WTC11 (cell line): ENCODE results near the gene RPL13. TPM values are rescaled to one million over a fixed set of nuclear protein-coding genes. Genes with fewer than 3 reads are reported as not detected.

Source experiments
- ATAC-seq: fragments of 200-7000 bp; cut with Tn5 transposase; 2 replicates; pipeline ENCODE4 v1.10.0; 2021; ENCODE audit warnings: mild to moderate bottlenecking, moderate library complexity
- CTCF ChIA-PET: fragments of 300-600 bp; sonication (Branson Sonifier 250); formaldehyde crosslinking; loops from one replicate; lab custom pipeline; 2021; ENCODE audit warnings: antibody characterized with exemption; lab: Charles Lee
- POLR2A ChIA-PET: fragments of 350-600 bp; sonication (Branson Sonifier 250); formaldehyde crosslinking; loops from one replicate; lab custom pipeline; 2021; ENCODE audit warnings: antibody characterized with exemption; lab: Charles Lee
- DNase-seq: peaks from one replicate; pipeline ENCODE4 v3.0.0; 2021; ENCODE audit warnings: low spot score
- H3K27ac Mint-ChIP-seq: 2 replicates; pipeline ENCODE4 v1.8.0; 2021; ENCODE audit warnings: mixed read lengths
- H3K27me3 Mint-ChIP-seq: 2 replicates; pipeline ENCODE4 v1.8.0; 2021; ENCODE audit warnings: low read depth, mild to moderate bottlenecking, moderate library complexity, mixed read lengths
- H3K36me3 Mint-ChIP-seq: 2 replicates; pipeline ENCODE4 v1.8.0; 2021; ENCODE audit warnings: mixed read lengths
- H3K4me1 Mint-ChIP-seq: 2 replicates; pipeline ENCODE4 v1.8.0; 2022; ENCODE audit warnings: mixed read lengths
- H3K4me3 Mint-ChIP-seq: 2 replicates; pipeline ENCODE4 v1.8.0; 2021; ENCODE audit warnings: mild to moderate bottlenecking, moderate library complexity, mixed read lengths
- H3K9me3 Mint-ChIP-seq: 2 replicates; pipeline ENCODE4 v1.8.0; 2021; ENCODE audit warnings: mixed read lengths
- ARID4B ChIP-seq: sonication (generic); formaldehyde crosslinking; IDR thresholded peaks from 2 replicates; pipeline ENCODE4 v1.8.0; 2023; ENCODE audit warnings: missing genetic modification reagents, mild to moderate bottlenecking, borderline replicate concordance
- ATF6 ChIP-seq: sonication (generic); formaldehyde crosslinking; IDR thresholded peaks from 2 replicates; pipeline ENCODE4 v1.8.1; 2023; ENCODE audit warnings: mild to moderate bottlenecking, missing genetic modification reagents
- CREB1 ChIP-seq: sonication (generic); formaldehyde crosslinking; IDR thresholded peaks from 2 replicates; pipeline ENCODE4 v1.8.0; 2023; ENCODE audit warnings: mild to moderate bottlenecking, missing genetic modification reagents
- E2F4 ChIP-seq: sonication (generic); formaldehyde crosslinking; IDR thresholded peaks from 2 replicates; pipeline ENCODE4 v1.8.1; 2022; ENCODE audit warnings: low read depth, mild to moderate bottlenecking, moderate library complexity, missing genetic modification reagents, borderline replicate concordance
- HMGXB4 ChIP-seq: sonication (generic); formaldehyde crosslinking; IDR thresholded peaks from 2 replicates; pipeline ENCODE4 v1.8.1; 2023; ENCODE audit warnings: mild to moderate bottlenecking, moderate library complexity, missing genetic modification reagents
- IRF2 ChIP-seq: sonication (generic); formaldehyde crosslinking; IDR thresholded peaks from 2 replicates; pipeline ENCODE4 v1.8.0; 2022; ENCODE audit warnings: low read depth, missing genetic modification reagents, borderline replicate concordance
- MXD4 ChIP-seq: fragments of 250-450 bp; sonication (Bioruptor Pico); IDR thresholded peaks from 2 replicates; pipeline ENCODE4 v1.8.0; 2021; ENCODE audit warnings: mild to moderate bottlenecking, moderate library complexity, borderline replicate concordance
- NFATC4 ChIP-seq: fragments of 250-450 bp; sonication (Bioruptor Pico); IDR thresholded peaks from 2 replicates; pipeline ENCODE4 v1.9.0; 2021; ENCODE audit warnings: mild to moderate bottlenecking
- NR1H2 ChIP-seq: sonication (generic); formaldehyde crosslinking; IDR thresholded peaks from 2 replicates; pipeline ENCODE4 v1.9.0; 2021; ENCODE audit warnings: mild to moderate bottlenecking, moderate library complexity, missing genetic modification reagents
- PRDM15 ChIP-seq: sonication (generic); formaldehyde crosslinking; IDR thresholded peaks from 2 replicates; pipeline ENCODE4 v1.8.0; 2022; ENCODE audit warnings: missing genetic modification reagents
- STAT6 ChIP-seq: sonication (generic); formaldehyde crosslinking; conservative IDR thresholded peaks from 2 replicates; pipeline ENCODE4 v1.8.1; 2023; ENCODE audit warnings: mild to moderate bottlenecking, low read depth, missing genetic modification reagents, moderate library complexity
- USF1 ChIP-seq: sonication (generic); formaldehyde crosslinking; IDR thresholded peaks from 2 replicates; pipeline ENCODE4 v1.8.0; 2022; ENCODE audit warnings: mild to moderate bottlenecking, missing genetic modification reagents
- ZMAT4 ChIP-seq: fragments of 250-450 bp; sonication (Bioruptor Pico); IDR thresholded peaks from 2 replicates; pipeline ENCODE4 v1.9.0; 2021; ENCODE audit warnings: mild to moderate bottlenecking
- ZNF138 ChIP-seq: sonication (generic); formaldehyde crosslinking; conservative IDR thresholded peaks from 2 replicates; pipeline ENCODE4 v1.8.1; 2022; ENCODE audit warnings: mild to moderate bottlenecking, moderate library complexity, missing genetic modification reagents
- ZNF263 ChIP-seq: sonication (generic); formaldehyde crosslinking; IDR thresholded peaks from 2 replicates; pipeline ENCODE4 v1.8.1; 2022; ENCODE audit warnings: low read depth, mild to moderate bottlenecking, moderate library complexity, missing genetic modification reagents
- ZNF423 ChIP-seq: fragments of 250-450 bp; sonication (Bioruptor Pico); IDR thresholded peaks from 2 replicates; pipeline ENCODE4 v2.1.2; 2022; ENCODE audit warnings: mild to moderate bottlenecking, moderate library complexity
- ZNF671 ChIP-seq: fragments of 250-450 bp; sonication (Bioruptor Pico); IDR thresholded peaks from 2 replicates; pipeline ENCODE4 v1.8.0; 2021; ENCODE audit warnings: mild to moderate bottlenecking
- total RNA-seq: library from RNA; stranded (reverse); gene quantifications from 3 replicates; pipeline ENCODE4 v1.2.3, GENCODE V29; 2021

RPL13 gene
- total RNA-seq, 1 experiment from 2014 or later = 2,631 TPM

- TF ChIP-seq HMGXB4 = no peak
- TF ChIP-seq USF1 (CRISPR knock-in tag) = no peak
- no peak for TF ChIP-seq ZNF423 (CRISPR knock-in tag)
- no peak for TF ChIP-seq IRF2
- TF ChIP-seq ATF6 (CRISPR knock-in tag) = no peak
These were observed 31.4 kb upstream of the RPL13 start (continued) for GRCh38 chr16:89529097-89529496.

GRCh38 chr16:89530401-89531381 is 29.8 kb upstream of the RPL13 start:
- Mint-ChIP-seq H3K27me3 (no peaks in the 10 kb centered on the region), H3K4me1 (no peaks in the 10 kb centered on the region), H3K27ac (no peak overlapping the region), H3K36me3 (peaks cover 79% of the 10 kb centered on the region), H3K9me3 (no peaks in the 10 kb centered on the region), H3K4me3 (no peak overlapping the region)
- POLR2A ChIA-PET = no interaction called here
- DNase-seq = no peak
- no peak for ATAC-seq
- CTCF ChIA-PET = interaction anchor here (1.9 kb wide), 1 partner anchor 26 kb away, joined by 5 read pairs; no protein-coding TSS in a partner anchor
- TF ChIP-seq E2F4 (CRISPR knock-in tag) (no peak), CREB1 (CRISPR knock-in tag) (no peak), STAT6 (no peak), NR1H2 (no peak), IRF2 (no peak), PRDM15 (CRISPR knock-in tag) (no peak), ZNF138 (no peak), ZNF263 (CRISPR knock-in tag) (no peak), ARID4B (CRISPR knock-in tag) (no peak), NFATC4 (CRISPR knock-in tag) (no peak), ZNF671 (CRISPR knock-in tag) (no peak), ZMAT4 (CRISPR knock-in tag) (no peak), MXD4 (CRISPR knock-in tag) (no peak)
